GM12878 (cell line): ENCODE results near the gene PDGFD. TPM values are rescaled to one million over a fixed set of nuclear protein-coding genes. Genes with fewer than 3 reads are reported as not detected.

ENCODE experiments used
- ATAC-seq: fragments of 200-7000 bp; cut with Tn5 transposase; 3 replicates; pipeline ENCODE4 v1.9.1; 2020; ENCODE audit warnings: mild to moderate bottlenecking, moderate library complexity
- BruUV-seq: library from RNA; stranded (reverse); fragments of 400-500 nt; replicated peaks from 2 replicates; lab custom pipeline; 2021; lab: Mats Ljungman, UMichigan
- CTCF ChIA-PET: fragments of 300-600 bp; sonication (Branson Sonifier 250); formaldehyde crosslinking; extraction: SDS; loops from one replicate; lab custom pipeline; 2021; ENCODE audit warnings: inconsistent platforms; lab: Yijun Ruan, JAX
- POLR2A ChIA-PET: fragments of 350-600 bp; formaldehyde crosslinking; extraction: SDS; loops from one replicate; lab custom pipeline; 2021; ENCODE audit warnings: inconsistent platforms; lab: Charles Lee
- RAD21 ChIA-PET: fragments of 300-600 bp; sonication (Branson Sonifier 250); formaldehyde crosslinking; loops from one replicate; lab custom pipeline; 2023; ENCODE audit warnings: antibody characterized with exemption; ENCODE audit not compliant: unreplicated experiment; lab: Charles Lee
- SMC1A ChIA-PET: fragments of 300-600 bp; sonication (Branson Sonifier 250); formaldehyde crosslinking; loops from one replicate; lab custom pipeline; 2023; ENCODE audit not compliant: unreplicated experiment, uncharacterized antibody; lab: Charles Lee
- DNase-seq: peaks from one replicate; pipeline ENCODE4 v3.0.0-alpha.2; 2011; ENCODE audit warnings: low read depth, low spot score
- FAIRE-seq: peaks from 3 replicates; lab custom pipeline; 2011; peaks lifted over from hg19 to GRCh38; lab: Jason Lieb, UNC
- H2AFZ ChIP-seq: 2 replicates; pipeline ENCODE4 v1.6.0; 2011; ENCODE audit warnings: low read depth, low read length, control low read depth; ENCODE audit not compliant: control insufficient read depth
- H3K27ac ChIP-seq: 2 replicates; pipeline ENCODE4 v1.5.1; 2011; ENCODE audit warnings: control low read depth; ENCODE audit not compliant: control insufficient read depth, insufficient read depth
- H3K27me3 ChIP-seq, 2 experiments: replicated peaks in 1 of 2; 2 replicates each; pipeline versions ENCODE4 v1.6.0 to v1.6.1; 2011; ENCODE audit warnings: low read length in 1 of 2; ENCODE audit not compliant: control insufficient read depth in 2 of 2, insufficient read depth in 2 of 2
- H3K36me3 ChIP-seq, 2 experiments: 2 replicates each; pipeline ENCODE4 v1.5.1; 2011; ENCODE audit warnings: low read length in 1 of 2; ENCODE audit not compliant: control insufficient read depth in 2 of 2, insufficient read depth in 2 of 2
- H3K4me1 ChIP-seq: 2 replicates; pipeline ENCODE4 v1.6.1; 2011; ENCODE audit warnings: mild to moderate bottlenecking, low read length, moderate library complexity, mixed read lengths; ENCODE audit not compliant: control insufficient read depth, insufficient read depth
- H3K4me2 ChIP-seq: 2 replicates; pipeline ENCODE4 v1.6.0; 2011; ENCODE audit warnings: control low read depth; ENCODE audit not compliant: control insufficient read depth, insufficient read depth
- H3K4me3 ChIP-seq: fragments of 200-600 bp; sonication (generic); 2 replicates; pipeline ENCODE4 v1.5.1; 2016
- H3K79me2 ChIP-seq: 2 replicates; pipeline ENCODE4 v1.6.0; 2011; ENCODE audit warnings: low read length; ENCODE audit not compliant: control insufficient read depth, insufficient read depth
- H3K9ac ChIP-seq: 2 replicates; pipeline ENCODE4 v1.8.0; 2011; ENCODE audit warnings: low read length, control low read depth, mixed read lengths; ENCODE audit not compliant: control insufficient read depth, insufficient read depth
- H3K9me3 ChIP-seq: replicated peaks from 3 replicates; pipeline ENCODE4 v1.5.1; 2011; ENCODE audit warnings: mild to moderate bottlenecking, low read length; ENCODE audit not compliant: control insufficient read depth, insufficient read depth
- H4K20me1 ChIP-seq: 2 replicates; pipeline ENCODE4 v1.6.0; 2011; ENCODE audit not compliant: control insufficient read depth, insufficient read depth
- BHLHE40 ChIP-seq, 2 experiments: fragments of 450-650 bp in 1 of 2; IDR thresholded peaks; 2 replicates each; pipeline ENCODE4 v1.6.1; 2011 to 2017; ENCODE audit warnings: low read depth in 2 of 2, borderline replicate concordance in 1 of 2, improper control_type of control experiment in 1 of 2, low read length in 1 of 2, mild to moderate bottlenecking in 1 of 2
- ETV6 ChIP-seq, 2 experiments: fragments of 450-650 bp in 1 of 2; IDR thresholded peaks in 1 of 2; conservative IDR thresholded peaks in 1 of 2; 2 replicates each; pipeline ENCODE4 v1.6.1; 2014; ENCODE audit warnings: antibody characterized with exemption in 1 of 2, borderline replicate concordance in 1 of 2, low read depth in 1 of 2, mild to moderate bottlenecking in 1 of 2, moderate library complexity in 1 of 2
- IKZF2 ChIP-seq, 2 experiments: fragments of 450-650 bp; IDR thresholded peaks; 2 replicates each; pipeline ENCODE4 v1.6.1; 2017; ENCODE audit warnings: mild to moderate bottlenecking in 2 of 2, moderate library complexity in 2 of 2
- IRF4 ChIP-seq: IDR thresholded peaks from 2 replicates; pipeline ENCODE4 v1.6.1; 2011; ENCODE audit warnings: low read depth, low read length
- MEF2B ChIP-seq: fragments of 450-650 bp; IDR thresholded peaks from 2 replicates; pipeline ENCODE4 v1.6.1; 2018; ENCODE audit warnings: mild to moderate bottlenecking, moderate library complexity; ENCODE audit not compliant: partially characterized antibody, poor library complexity, severe bottlenecking
- MTA2 ChIP-seq: fragments of 450-650 bp; IDR thresholded peaks from 2 replicates; pipeline ENCODE4 v1.6.1; 2016; ENCODE audit warnings: low read depth, mild to moderate bottlenecking, moderate library complexity
- NFIC ChIP-seq: IDR thresholded peaks from 2 replicates; pipeline ENCODE4 v1.6.1; 2012; ENCODE audit warnings: low read depth, mild to moderate bottlenecking, inconsistent platforms, low read length, moderate library complexity
- NR2F1 ChIP-seq: fragments of 450-650 bp; conservative IDR thresholded peaks from 2 replicates; pipeline ENCODE4 v1.6.1; 2017; ENCODE audit warnings: mild to moderate bottlenecking
- SIN3A ChIP-seq: IDR thresholded peaks from 2 replicates; pipeline ENCODE4 v1.6.1; 2012; ENCODE audit warnings: low read depth, low read length, improper control_type of control experiment
- SPI1 ChIP-seq: IDR thresholded peaks from 2 replicates; pipeline ENCODE4 v1.6.1; 2011; ENCODE audit warnings: low read depth, mild to moderate bottlenecking, low read length, moderate library complexity, borderline replicate concordance; ENCODE audit not compliant: insufficient read depth
- TCF12 ChIP-seq: IDR thresholded peaks from 2 replicates; pipeline ENCODE4 v1.6.1; 2011; ENCODE audit warnings: low read depth, mild to moderate bottlenecking, low read length
- WGBS: methylation state at CpG from one replicate; pipeline ENCODE4 v1.1.6; 2016; ENCODE audit warnings: low lambda C conversion rate; ENCODE audit not compliant: insufficient replicate concordance, insufficient coverage; ENCODE audit errors: missing lambda C conversion rate; 5-methylcytosine and 5-hydroxymethylcytosine counted together
- in situ Hi-C: fragments of 300-500 bp; cut with MboI; formaldehyde crosslinking; loops from 9 replicates; pipeline ENCODE4 v1.14.3; 2018; ENCODE audit warnings: mixed read lengths
- intact Hi-C: fragments of 100-400 bp; cut with micrococcal nuclease; formaldehyde crosslinking; loops from one replicate; pipeline ENCODE4 v1.14.2; 2022; ENCODE audit not compliant: unreplicated experiment
- polyA plus RNA-seq, 11 experiments: library from polyadenylated mRNA; depleted of rRNA in 4 of 11; unstranded in 6 of 11; stranded (reverse) in 5 of 11; fragments of >200 nt; fragmentation: Nextera tagmentation in 4 of 11; fragmentation: Illumina TruSeq in 1 of 11; extraction: Ambion mirVana in 4 of 11; extraction: Trizol in 1 of 11; gene quantifications; 1 replicate in 1 of 11; 2 replicates in 10 of 11; pipeline versions ENCODE4 v1.2.1 to v1.2.3, GENCODE V29; 2011 to 2016; ENCODE audit warnings: inconsistent platforms in 2 of 11, missing spikeins in 2 of 11, low read depth in 1 of 11
- total RNA-seq, 4 experiments: library from RNA; depleted of rRNA in 3 of 4; stranded (reverse); fragments of >200 nt in 3 of 4; fragmentation: Illumina TruSeq in 1 of 4; extraction: Trizol in 1 of 4; gene quantifications; 2 replicates each; pipeline versions ENCODE4 v1.2.1 to v1.2.3, GENCODE V29; 2013 to 2021
- TF ChIP-seq, protein P1 (sequence below): IDR thresholded peaks from 2 replicates; pipeline ENCODE4 v1.6.1; 2011; ENCODE audit warnings: borderline replicate concordance, low read depth, mild to moderate bottlenecking, moderate library complexity, low read length; ENCODE audit not compliant: insufficient read depth, poor library complexity, severe bottlenecking

Gene PDGFD
- total and polyA plus RNA-seq, 10 of the 15 experiments (the other 5 are each of a cell fraction or from before 2014, with no cell fraction given) = 0.05 to 0.13 TPM; not detected in 8

DNA sequence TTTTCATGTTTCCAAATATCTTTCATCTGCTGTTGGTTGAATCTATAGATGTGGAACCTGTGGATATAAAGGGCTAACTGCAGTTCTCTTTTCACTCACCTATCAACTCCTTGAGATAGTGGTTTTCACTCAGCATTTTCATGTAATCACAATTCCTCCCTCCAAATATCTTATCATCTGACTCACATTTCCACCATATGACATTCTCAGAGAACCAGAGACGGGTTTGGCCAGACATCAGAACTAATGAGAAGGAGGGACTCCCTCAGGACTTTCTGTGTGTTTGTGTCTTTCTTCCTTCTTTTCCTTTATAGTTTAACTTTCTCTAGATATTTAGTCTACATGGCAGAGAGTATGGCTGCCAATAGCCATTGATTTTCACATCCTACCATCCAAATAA, 262.3 kb downstream of the PDGFD start:
- no peak for ATAC-seq
- no peak overlapping the region for H2AFZ ChIP-seq
- POLR2A ChIA-PET = no interaction called here
- no peaks in the 10 kb centered on the region for H3K9me3 ChIP-seq
- H3K36me3 ChIP-seq = no peaks in the 10 kb centered on the region
- TF ChIP-seq IKZF2 (IDR thresholded peaks at IDR 0.05) (no peak), ETV6 (conservative IDR thresholded peaks at IDR 0.05 in 1 of 2, IDR thresholded peaks at IDR 0.05 in 1 of 2; ENCODE audit: borderline replicate concordance in 1 of 2, low read depth in 1 of 2) (no peak), NR2F1 (no peak), MEF2B (no peak)
- TF ChIP-seq, all 136 proteins: peak for 0
- Histone ChIP-seq H4K20me1 (no peaks in the 10 kb centered on the region), H3K4me1 (peaks cover 53% of the 10 kb centered on the region), H3K4me3 (no peak overlapping the region), H3K4me2 (no peak overlapping the region), H3K79me2 (no peaks in the 10 kb centered on the region), H3K27me3 (no peaks in the 10 kb centered on the region), H3K27ac (no peak overlapping the region), H3K9ac (no peak overlapping the region)
- in situ Hi-C loops = no loop called here
- SMC1A ChIA-PET = no interaction called here
- CTCF ChIA-PET = no interaction called here
- RAD21 ChIA-PET = no interaction called here
- DNase-seq (no peak), FAIRE-seq (no peak)
- 88% methylated on average over 1 of the region's 1 CpG for WGBS
- BruUV-seq = no TSS peak
- intact Hi-C loops = no loop called here

DNA sequence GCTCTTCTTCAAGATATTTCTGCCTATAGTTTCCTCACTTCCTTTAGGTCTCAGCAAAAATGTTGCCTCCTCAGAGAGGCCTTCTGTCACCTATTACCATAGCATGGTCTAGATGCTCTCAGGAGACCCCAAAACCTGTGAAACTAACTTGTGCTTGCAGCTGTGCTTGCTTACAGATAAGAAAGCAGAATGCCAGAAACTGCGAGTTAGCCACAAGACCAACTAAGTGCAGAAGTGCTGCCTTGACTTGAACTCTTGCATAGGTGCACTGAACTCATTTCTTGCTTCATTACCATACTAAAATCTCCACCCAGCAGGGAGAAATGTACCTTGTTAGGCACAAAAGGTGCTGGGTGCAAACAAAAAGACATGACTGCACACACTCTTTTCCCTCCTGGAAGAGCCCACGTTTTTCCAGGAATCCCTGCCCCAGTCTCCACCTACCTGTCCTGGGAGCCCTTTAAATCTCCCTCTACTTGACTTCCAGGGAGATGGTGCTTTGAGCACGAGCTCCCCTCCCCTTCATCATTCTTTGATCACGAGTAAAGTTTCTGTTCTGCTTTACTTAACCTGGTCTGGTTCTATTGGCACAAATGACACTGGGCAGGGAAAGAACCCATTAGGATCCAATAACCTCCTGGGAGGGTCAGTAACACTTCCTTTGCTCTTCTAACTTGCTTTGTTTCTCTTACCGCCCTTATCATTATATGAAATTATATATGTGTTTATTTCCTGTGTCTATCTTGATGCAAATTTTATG, 265.2 kb downstream of the PDGFD start:
- Histone ChIP-seq H3K36me3 (no peaks in the 10 kb centered on the region), H3K79me2 (no peaks in the 10 kb centered on the region), H3K27ac (peak overlapping the region; percentile 73), H3K9ac (no peak overlapping the region), H3K4me1 (peaks cover 42% of the 10 kb centered on the region), H3K27me3 (no peaks in the 10 kb centered on the region), H3K9me3 (no peaks in the 10 kb centered on the region), H3K4me2 (peak overlapping the region; percentile 58), H3K4me3 (peak overlapping the region; percentile 66; the same call in 1 of the 2 replicates), H2AFZ (no peak overlapping the region), H4K20me1 (no peaks in the 10 kb centered on the region)
- intact Hi-C loops (loop anchor here (2.0 kb wide), 1 partner anchor 28 kb away; no protein-coding TSS in a partner anchor), in situ Hi-C loops (no loop called here)
- ChIA-PET RAD21 (interaction anchor here (0.7 to 2.7 kb wide), 4 partner anchors 9 to 27 kb away, joined by 3 to 10 read pairs (median 5); no protein-coding TSS in a partner anchor), POLR2A (interaction anchor here (0.7 kb wide), 1 partner anchor 1738 kb away, joined by 3 read pairs; no protein-coding TSS in a partner anchor), SMC1A (interaction anchor here (0.7 to 4.0 kb wide), 7 partner anchors 8 to 60 kb away, joined by 4 to 15 read pairs (median 6); no protein-coding TSS in a partner anchor), CTCF (interaction anchor here (0.9 to 1.3 kb wide), 2 partner anchors 11 to 60 kb away, joined by 3 to 4 read pairs; no protein-coding TSS in a partner anchor)
- ATAC-seq = peak; percentile 76
- 1% methylated on average over 5 of the region's 5 CpGs for WGBS
- FAIRE-seq = no peak
- no TSS peak for BruUV-seq
- peak; percentile 56 for DNase-seq
- TF ChIP-seq MTA2 (peak; percentile 41; the same call in 1 of the 2 replicates), IRF4 (peak; percentile 61; the same call in 1 of the 2 replicates), IKZF2 (IDR thresholded peaks at IDR 0.05) (peak; percentile 63 to 71), TCF12 (peak; percentile 65; the same call in 1 of the 2 replicates), NFIC (no peak), SPI1 (peak; percentile 89), BHLHE40 (IDR thresholded peaks at IDR 0.05; ENCODE audit: borderline replicate concordance in 1 of 2, low read depth in 2 of 2, low read length in 1 of 2) (peak; percentile 69 to 80; a peak in 3 of 4 replicates), SIN3A (no peak)
- TF ChIP-seq, protein P1, sequence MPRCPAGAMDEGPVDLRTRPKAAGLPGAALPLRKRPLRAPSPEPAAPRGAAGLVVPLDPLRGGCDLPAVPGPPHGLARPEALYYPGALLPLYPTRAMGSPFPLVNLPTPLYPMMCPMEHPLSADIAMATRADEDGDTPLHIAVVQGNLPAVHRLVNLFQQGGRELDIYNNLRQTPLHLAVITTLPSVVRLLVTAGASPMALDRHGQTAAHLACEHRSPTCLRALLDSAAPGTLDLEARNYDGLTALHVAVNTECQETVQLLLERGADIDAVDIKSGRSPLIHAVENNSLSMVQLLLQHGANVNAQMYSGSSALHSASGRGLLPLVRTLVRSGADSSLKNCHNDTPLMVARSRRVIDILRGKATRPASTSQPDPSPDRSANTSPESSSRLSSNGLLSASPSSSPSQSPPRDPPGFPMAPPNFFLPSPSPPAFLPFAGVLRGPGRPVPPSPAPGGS = no peak
